ENCODE measurements around the gene MRPL1. TPM values are rescaled to one million over a fixed set of nuclear protein-coding genes. Genes with fewer than 3 reads are reported as not detected.

MRPL1 gene
- total RNA-seq, 2 experiments from 2014 or later = 28.5 to 43.2 TPM

DNA sequence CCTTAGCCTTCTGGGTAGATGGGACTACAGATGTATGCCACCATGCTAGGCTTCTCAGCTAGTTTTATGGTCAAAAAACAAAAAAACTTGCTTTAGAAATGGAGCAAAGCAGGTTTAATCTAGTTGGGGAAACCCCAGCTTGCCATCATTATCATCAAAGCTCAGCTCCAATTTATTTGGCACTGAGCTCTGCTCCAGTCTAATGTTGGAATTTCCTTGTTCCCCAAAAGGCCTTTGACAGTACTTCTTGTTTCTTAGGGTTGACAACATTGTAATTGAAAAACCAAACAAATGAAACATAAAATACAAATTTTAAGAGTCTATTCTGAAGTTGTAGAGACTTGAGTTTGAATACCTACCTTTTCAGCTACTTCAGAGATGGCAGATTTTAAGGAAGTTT, 48.0 kb downstream of the MRPL1 start:
- ATAC-seq (no peak), DNase-seq (no peak)
- Mint-ChIP-seq H3K9me3 (ENCODE audit: low read depth) (peaks cover 5% of the 10 kb centered on the region), H3K4me1 (no peaks in the 10 kb centered on the region), H3K27me3 (no peaks in the 10 kb centered on the region), H3K27ac (no peak overlapping the region), H3K4me3 (no peak overlapping the region), H3K36me3 (peaks cover 73% of the 10 kb centered on the region)
- CTCF ChIA-PET = interaction anchor here (0.6 kb wide), 1 partner anchor 44 kb away, joined by 3 read pairs; no protein-coding TSS in a partner anchor

- no peak overlapping the region for H3K27ac Mint-ChIP-seq
- H3K4me3 Mint-ChIP-seq = no peak overlapping the region
- DNase-seq = no peak
- peaks cover 68% of the 10 kb centered on the region for H3K36me3 Mint-ChIP-seq
- H3K27me3 Mint-ChIP-seq = no peaks in the 10 kb centered on the region
- H3K4me1 Mint-ChIP-seq = no peaks in the 10 kb centered on the region
- H3K9me3 Mint-ChIP-seq (ENCODE audit: low read depth) = peaks cover 5% of the 10 kb centered on the region
- no peak for ATAC-seq
- CTCF ChIA-PET = no interaction called here
Measured at GRCh38 chr4:77911091-77911490, 48.5 kb downstream of the MRPL1 start.

DNA sequence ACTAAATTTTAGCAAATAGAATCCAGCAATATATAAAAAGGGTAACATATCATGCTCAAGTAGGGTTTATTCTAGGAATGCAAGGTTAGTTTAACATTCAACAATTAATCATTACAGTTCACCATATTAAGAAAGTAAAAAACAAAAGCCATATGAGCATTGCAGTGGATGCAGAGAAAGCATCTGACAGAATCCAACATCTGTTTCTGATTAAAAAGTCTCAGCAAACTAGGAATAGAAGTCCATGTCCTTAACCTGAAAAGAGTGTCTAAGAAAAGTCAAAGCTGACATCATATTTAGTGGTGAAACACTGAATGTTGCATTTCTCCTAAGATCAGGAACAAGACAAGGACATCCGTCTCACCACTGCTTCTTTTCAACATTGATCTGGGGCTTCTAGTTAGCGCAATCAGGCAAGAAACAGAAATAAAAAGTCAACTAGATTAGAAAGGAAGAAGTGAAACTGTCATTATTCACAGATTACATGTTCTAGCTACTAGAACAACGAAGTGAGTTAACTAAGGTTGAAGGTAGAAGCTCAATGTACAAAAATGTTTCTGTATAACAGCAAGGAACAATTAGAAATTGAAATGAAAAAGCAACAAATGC, 49.3 kb downstream of the MRPL1 start:
- Mint-ChIP-seq H3K27me3 (no peaks in the 10 kb centered on the region), H3K36me3 (peaks cover 64% of the 10 kb centered on the region), H3K4me1 (no peaks in the 10 kb centered on the region), H3K9me3 (ENCODE audit: low read depth) (peaks cover 5% of the 10 kb centered on the region), H3K4me3 (no peak overlapping the region), H3K27ac (no peak overlapping the region)
- DNase-seq (no peak), ATAC-seq (no peak)
- CTCF ChIA-PET = no interaction called here

DNA sequence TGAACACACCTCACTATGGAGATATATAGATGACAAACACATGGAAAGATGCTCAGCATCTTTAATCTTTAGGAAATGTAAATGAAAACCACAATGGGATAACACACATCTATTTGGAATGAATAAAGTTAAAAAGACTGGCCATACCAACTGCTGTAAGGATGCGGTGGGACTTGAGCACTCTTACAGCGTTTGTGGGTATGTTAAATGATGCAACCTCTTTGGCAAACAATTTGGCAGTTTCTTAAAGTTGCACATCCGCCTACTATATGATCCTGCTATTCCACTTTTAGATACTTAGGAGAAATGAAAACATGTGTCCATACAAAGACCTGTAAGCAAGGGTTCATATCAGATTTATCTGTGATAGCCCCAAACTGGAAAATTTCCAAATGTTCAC, 50.7 kb downstream of the MRPL1 start:
- H3K36me3 Mint-ChIP-seq = peaks cover 62% of the 10 kb centered on the region
- H3K27me3 Mint-ChIP-seq = no peaks in the 10 kb centered on the region

DNA sequence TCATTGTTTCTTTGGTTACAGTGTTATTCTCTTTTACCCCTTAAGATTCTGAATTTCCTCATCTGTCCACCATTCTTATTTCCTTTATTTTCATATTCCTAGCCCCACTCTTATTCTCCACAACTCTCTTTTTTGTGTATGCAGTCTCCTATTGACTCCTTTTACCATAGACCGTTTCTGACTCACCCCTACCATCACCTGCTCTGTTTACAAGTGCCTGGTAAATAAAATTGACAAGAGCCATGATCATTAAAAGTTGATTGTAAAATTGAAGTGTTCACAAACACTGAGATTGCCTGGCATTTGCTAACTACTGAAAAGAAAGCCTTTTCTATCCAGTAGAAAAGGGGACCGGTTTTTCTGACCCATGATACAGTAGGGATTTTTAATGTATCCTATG, 54.4 kb downstream of the MRPL1 start:
- no peaks in the 10 kb centered on the region for H3K4me1 Mint-ChIP-seq
- H3K27ac Mint-ChIP-seq = no peak overlapping the region
- CTCF ChIA-PET = no interaction called here

More for the DNA sequence above, 50.7 kb downstream of the MRPL1 start:
- ATAC-seq = no peak
- CTCF ChIA-PET = no interaction called here
- no peak for DNase-seq
- no peak overlapping the region for H3K27ac Mint-ChIP-seq
- H3K4me1 Mint-ChIP-seq = no peaks in the 10 kb centered on the region
- H3K9me3 Mint-ChIP-seq (ENCODE audit: low read depth) = peaks cover 5% of the 10 kb centered on the region
- H3K4me3 Mint-ChIP-seq = no peak overlapping the region

GRCh38 chr4:77917601-77918000, 55.0 kb downstream of the MRPL1 start:
- H3K36me3 Mint-ChIP-seq = peaks cover 46% of the 10 kb centered on the region
- ATAC-seq = no peak
- no peak overlapping the region for H3K4me3 Mint-ChIP-seq
- no peak for DNase-seq
- CTCF ChIA-PET = no interaction called here
- H3K4me1 Mint-ChIP-seq = no peaks in the 10 kb centered on the region
- peaks cover 5% of the 10 kb centered on the region for H3K9me3 Mint-ChIP-seq (ENCODE audit: low read depth)
- H3K27me3 Mint-ChIP-seq = no peaks in the 10 kb centered on the region
- H3K27ac Mint-ChIP-seq = no peak overlapping the region

More for the DNA sequence above, 54.4 kb downstream of the MRPL1 start:
- peaks cover 46% of the 10 kb centered on the region for H3K36me3 Mint-ChIP-seq
- H3K4me3 Mint-ChIP-seq = no peak overlapping the region
- ATAC-seq (no peak), DNase-seq (no peak)
- peaks cover 5% of the 10 kb centered on the region for H3K9me3 Mint-ChIP-seq (ENCODE audit: low read depth)
- H3K27me3 Mint-ChIP-seq = no peaks in the 10 kb centered on the region

DNA sequence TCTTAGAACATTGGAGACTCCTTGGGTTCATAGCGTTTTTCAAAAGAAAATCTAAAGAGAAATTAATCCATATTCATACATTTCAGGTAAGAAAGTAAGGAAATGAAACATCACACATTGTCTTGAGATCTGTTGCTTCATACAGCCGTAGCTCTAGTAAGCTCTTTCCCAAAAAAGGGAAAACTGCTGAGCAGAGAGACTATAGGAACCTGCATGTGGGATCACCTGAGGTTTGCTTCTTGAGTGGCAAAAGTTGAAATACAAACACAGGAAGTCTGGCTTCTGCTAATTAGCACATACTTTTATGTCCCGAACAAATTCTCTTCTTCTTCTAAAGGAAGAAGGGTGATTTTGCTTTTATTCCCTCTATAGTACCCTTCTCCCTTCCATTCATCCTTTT, 57.7 kb downstream of the MRPL1 start:
- Mint-ChIP-seq H3K4me1 (no peaks in the 10 kb centered on the region), H3K27me3 (no peaks in the 10 kb centered on the region), H3K4me3 (no peak overlapping the region), H3K9me3 (ENCODE audit: low read depth) (peaks cover 6% of the 10 kb centered on the region), H3K27ac (no peak overlapping the region), H3K36me3 (peaks cover 43% of the 10 kb centered on the region)
- ATAC-seq (no peak), DNase-seq (no peak)
- CTCF ChIA-PET = no interaction called here

- Mint-ChIP-seq H3K27ac (no peak overlapping the region), H3K36me3 (peaks cover 51% of the 10 kb centered on the region), H3K9me3 (ENCODE audit: low read depth) (peaks cover 6% of the 10 kb centered on the region), H3K4me3 (no peak overlapping the region), H3K27me3 (no peaks in the 10 kb centered on the region), H3K4me1 (no peaks in the 10 kb centered on the region)
- ATAC-seq (no peak), DNase-seq (no peak)
- CTCF ChIA-PET = no interaction called here
Measured at GRCh38 chr4:77921701-77922100, 59.1 kb downstream of the MRPL1 start.

DNA sequence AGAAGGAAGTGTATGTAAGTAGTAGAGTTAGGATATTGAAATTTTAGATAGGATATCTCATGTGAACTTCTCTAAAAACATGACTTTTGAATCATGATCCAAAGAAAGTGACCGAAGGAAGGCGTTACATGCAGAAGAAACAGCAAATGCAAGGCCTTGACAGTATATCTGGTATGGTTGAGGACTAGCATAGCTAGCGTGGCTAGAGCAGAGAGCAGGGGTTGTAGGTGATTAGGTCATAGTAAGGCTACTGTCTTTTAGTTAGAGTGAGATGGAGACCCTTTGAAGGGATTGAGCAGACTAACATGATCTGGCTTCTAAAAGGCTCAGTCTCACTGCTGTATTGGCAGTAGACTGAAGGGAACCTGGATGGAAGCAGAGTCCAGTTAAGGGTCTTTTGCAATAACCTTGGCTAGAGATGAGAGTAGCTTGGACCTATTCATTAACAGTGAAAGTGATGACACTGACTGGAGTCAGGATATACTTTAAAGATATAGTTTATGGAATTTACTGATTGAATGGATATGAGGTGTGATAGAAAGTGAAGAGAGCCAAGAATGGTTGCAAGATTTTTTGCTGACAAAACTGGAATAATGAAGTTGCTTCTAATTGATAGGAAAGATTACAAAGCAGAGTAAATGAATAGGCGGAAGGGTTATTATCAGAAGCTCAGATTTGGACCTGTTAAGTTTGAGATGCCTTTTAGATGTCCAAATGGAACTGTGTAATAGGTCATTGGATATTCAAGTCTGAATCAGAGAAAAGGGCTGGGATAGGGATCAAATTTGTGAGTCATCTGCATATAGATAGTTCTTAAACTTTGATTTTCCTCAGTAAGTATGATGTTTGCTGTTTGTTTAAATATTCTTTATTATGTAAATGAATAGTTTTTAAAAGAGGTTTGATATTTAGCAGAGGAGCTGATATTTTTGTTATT, 59.8 kb downstream of the MRPL1 start:
- H3K27ac Mint-ChIP-seq = no peak overlapping the region
- H3K4me1 Mint-ChIP-seq = no peaks in the 10 kb centered on the region
- H3K4me3 Mint-ChIP-seq = no peak overlapping the region
- no peaks in the 10 kb centered on the region for H3K27me3 Mint-ChIP-seq
- peaks cover 52% of the 10 kb centered on the region for H3K36me3 Mint-ChIP-seq
- CTCF ChIA-PET = no interaction called here
- ATAC-seq (no peak), DNase-seq (no peak)
- H3K9me3 Mint-ChIP-seq (ENCODE audit: low read depth) = peaks cover 6% of the 10 kb centered on the region

GRCh38 chr4:77927991-77928925, 65.6 kb downstream of the MRPL1 start:
- ATAC-seq (no peak), DNase-seq (no peak)
- peaks cover 44% of the 10 kb centered on the region for H3K36me3 Mint-ChIP-seq
- H3K4me1 Mint-ChIP-seq = no peaks in the 10 kb centered on the region
- CTCF ChIA-PET = interaction anchor here (0.9 kb wide), 1 partner anchor 9 kb away, joined by 3 read pairs; no protein-coding TSS in a partner anchor
- H3K9me3 Mint-ChIP-seq (ENCODE audit: low read depth) = peaks cover 3% of the 10 kb centered on the region
- H3K27me3 Mint-ChIP-seq = no peaks in the 10 kb centered on the region
- H3K27ac Mint-ChIP-seq = no peak overlapping the region
- no peak overlapping the region for H3K4me3 Mint-ChIP-seq

- no peaks in the 10 kb centered on the region for H3K4me1 Mint-ChIP-seq
- H3K4me3 Mint-ChIP-seq = no peak overlapping the region
- no peak for ATAC-seq
- no peaks in the 10 kb centered on the region for H3K9me3 Mint-ChIP-seq (ENCODE audit: low read depth)
- no peak overlapping the region for H3K27ac Mint-ChIP-seq
- DNase-seq = no peak
- peaks cover 34% of the 10 kb centered on the region for H3K36me3 Mint-ChIP-seq
- CTCF ChIA-PET = no interaction called here
- no peaks in the 10 kb centered on the region for H3K27me3 Mint-ChIP-seq
Measured at GRCh38 chr4:77930154-77930639, 67.6 kb downstream of the MRPL1 start.

- no peak overlapping the region for H3K27ac Mint-ChIP-seq
- no peak for DNase-seq
- H3K9me3 Mint-ChIP-seq (ENCODE audit: low read depth) = no peaks in the 10 kb centered on the region
- CTCF ChIA-PET = no interaction called here
- no peak overlapping the region for H3K4me3 Mint-ChIP-seq
- H3K27me3 Mint-ChIP-seq = no peaks in the 10 kb centered on the region
- H3K36me3 Mint-ChIP-seq = peaks cover 28% of the 10 kb centered on the region
- no peaks in the 10 kb centered on the region for H3K4me1 Mint-ChIP-seq
- ATAC-seq = no peak
Measured at GRCh38 chr4:77930876-77931275, 68.2 kb downstream of the MRPL1 start.

DNA sequence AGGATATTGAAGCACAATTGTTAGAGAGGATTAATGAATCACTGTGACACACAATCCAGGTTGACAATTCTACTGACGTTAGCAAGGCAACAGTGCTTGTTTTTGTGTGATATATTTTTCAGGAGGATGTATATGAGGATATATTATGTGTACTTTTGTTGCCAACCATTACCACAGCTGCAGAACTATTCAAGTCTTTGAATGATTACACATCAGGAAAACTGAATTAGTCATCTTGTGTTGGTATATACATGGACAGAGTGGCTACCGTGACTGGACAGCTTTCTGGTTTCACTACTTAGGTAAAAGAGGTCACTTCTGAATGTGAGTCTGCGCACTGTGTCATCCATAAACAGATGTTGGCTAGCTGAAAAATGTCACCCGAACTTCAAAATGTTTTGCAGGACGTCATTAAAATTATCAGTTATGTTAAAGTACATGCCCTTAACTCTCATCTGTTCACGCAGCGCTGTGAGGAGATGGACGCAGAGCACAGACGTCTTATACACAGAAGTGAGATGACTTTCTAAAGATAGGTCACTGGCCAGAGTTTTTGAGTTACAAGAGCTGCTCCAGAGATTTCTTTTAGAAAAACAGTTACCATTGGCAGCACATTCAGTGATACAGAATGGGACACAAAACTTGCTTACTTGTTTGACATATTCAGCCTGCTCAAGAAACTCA, 69.0 kb downstream of the MRPL1 start:
- Mint-ChIP-seq H3K27ac (no peak overlapping the region), H3K4me3 (no peak overlapping the region), H3K27me3 (no peaks in the 10 kb centered on the region), H3K9me3 (ENCODE audit: low read depth) (no peaks in the 10 kb centered on the region), H3K4me1 (no peaks in the 10 kb centered on the region), H3K36me3 (peaks cover 25% of the 10 kb centered on the region)
- DNase-seq = no peak
- CTCF ChIA-PET = no interaction called here
- no peak for ATAC-seq

Data from activated CD8-positive, alpha-beta memory T cell treated with anti-CD3 and anti-CD28 coated beads, Interleukin-2, amount 10 ng/mL, durations not matched to agents 7 days and 5 days (primary cell).